Measurements from ENCODE around the gene FAIM2. TPM values are rescaled to one million over a fixed set of nuclear protein-coding genes. Genes with fewer than 3 reads are reported as not detected.

FAIM2 gene
- total RNA-seq, 1 donor = not detected

DNA sequence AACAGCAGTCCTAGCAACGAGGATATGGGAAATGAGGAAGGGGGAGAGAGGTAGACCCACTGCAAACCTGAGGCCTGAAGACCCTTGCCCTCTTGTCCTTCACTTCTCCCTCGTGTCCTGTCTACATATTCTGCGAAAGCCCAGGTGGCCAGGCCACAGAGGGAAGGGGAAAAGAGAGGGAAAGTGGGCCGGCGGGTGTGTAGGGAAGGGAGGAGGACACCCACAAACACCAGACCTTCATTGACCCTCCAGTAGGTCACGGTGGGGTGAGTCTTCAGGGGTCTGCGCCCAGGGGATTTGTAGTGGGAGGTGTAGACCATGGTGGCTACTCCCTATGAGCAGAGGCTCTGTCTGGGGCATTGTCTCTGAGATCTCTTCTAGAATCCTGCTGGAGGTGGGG, 3.8 kb downstream of the FAIM2 start:
- H3K9me3 ChIP-seq (ENCODE audit: low read depth, low read length) = no peaks in the 10 kb centered on the region
- H3K4me3 ChIP-seq (ENCODE audit: low read length) = no peak overlapping the region
- peaks cover 3% of the 10 kb centered on the region for H3K4me1 ChIP-seq (ENCODE audit: insufficient read depth, low read length)
- peaks cover 13% of the 10 kb centered on the region for H3K27me3 ChIP-seq (ENCODE audit: insufficient read depth, low read length)

DNA sequence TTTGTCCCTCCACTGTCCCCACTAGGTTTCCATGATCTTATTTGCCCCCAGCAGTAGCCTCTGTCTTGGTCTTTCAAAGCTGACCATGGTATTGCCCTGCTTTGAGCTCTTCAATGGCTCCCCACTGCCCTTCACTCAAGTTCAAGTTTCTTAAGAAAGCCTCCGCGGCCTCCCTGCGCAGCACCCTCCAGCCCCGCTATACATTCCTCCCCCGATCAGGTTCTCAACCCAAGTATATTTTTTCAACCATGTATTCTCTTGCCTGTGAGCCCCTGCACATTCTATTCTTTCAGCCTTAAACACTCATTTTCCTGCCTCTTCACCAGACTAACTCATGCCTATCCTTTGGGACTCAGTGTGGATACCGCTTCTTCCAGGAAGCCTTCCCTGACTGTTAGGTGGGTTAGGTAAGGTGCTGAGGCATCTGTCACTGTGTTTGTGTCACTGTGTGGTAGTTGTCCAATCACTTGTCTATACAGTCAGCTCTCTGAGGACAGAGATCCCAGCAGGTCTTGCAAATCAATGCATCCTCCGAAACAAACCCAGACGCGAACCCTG, 4.3 kb downstream of the FAIM2 start:
- peaks cover 3% of the 10 kb centered on the region for H3K4me1 ChIP-seq (ENCODE audit: insufficient read depth, low read length)
- H3K9me3 ChIP-seq (ENCODE audit: low read depth, low read length) = no peaks in the 10 kb centered on the region
- H3K27me3 ChIP-seq (ENCODE audit: insufficient read depth, low read length) = peaks cover 8% of the 10 kb centered on the region
- no peak overlapping the region for H3K4me3 ChIP-seq (ENCODE audit: low read length)

DNA sequence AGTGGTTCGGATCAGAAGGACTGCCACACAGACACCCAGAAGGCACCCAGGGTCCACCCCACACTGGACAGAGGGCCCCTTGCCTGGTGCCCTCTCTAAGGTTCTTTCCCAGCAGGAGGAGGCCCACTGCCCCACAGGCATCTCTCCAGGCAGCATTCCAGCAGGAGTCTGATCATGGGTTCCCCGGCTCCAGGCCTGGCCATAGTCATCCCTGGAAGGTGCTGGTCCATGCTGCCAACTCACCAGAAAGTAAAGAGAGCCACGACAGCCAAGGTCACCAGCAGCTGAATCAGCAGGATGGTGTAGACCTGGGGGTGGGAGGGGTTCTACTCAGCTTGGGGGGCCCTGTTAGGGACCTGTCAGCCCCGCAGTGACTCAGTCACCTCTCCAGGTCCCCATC, 6.4 kb downstream of the FAIM2 start:
- H3K9me3 ChIP-seq (ENCODE audit: low read depth, low read length) = no peaks in the 10 kb centered on the region
- H3K4me3 ChIP-seq (ENCODE audit: low read length) = no peak overlapping the region
- H3K4me1 ChIP-seq (ENCODE audit: insufficient read depth, low read length) = no peaks in the 10 kb centered on the region
- H3K27me3 ChIP-seq (ENCODE audit: insufficient read depth, low read length) = no peaks in the 10 kb centered on the region

DNA sequence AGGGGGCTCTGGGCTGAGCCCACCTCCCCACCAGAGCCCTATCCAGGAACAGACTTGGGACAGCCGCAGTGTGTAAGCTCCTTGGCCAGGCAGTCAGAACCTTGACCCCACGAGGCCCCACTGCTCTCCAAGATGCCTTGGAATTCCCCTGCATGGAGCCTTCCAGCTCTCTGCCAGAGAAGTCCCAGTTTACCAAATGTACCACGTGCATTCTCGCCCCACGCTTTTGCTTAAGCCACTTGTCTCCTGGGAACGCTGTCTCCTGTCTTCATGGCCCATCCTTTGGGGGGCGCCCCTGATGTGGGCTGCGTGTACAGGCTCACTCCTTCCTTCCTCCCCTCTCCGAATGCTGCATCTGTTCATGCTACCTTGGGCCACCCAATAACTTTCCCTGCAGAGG, 7.9 kb downstream of the FAIM2 start:
- no peaks in the 10 kb centered on the region for H3K4me1 ChIP-seq (ENCODE audit: insufficient read depth, low read length)
- no peaks in the 10 kb centered on the region for H3K9me3 ChIP-seq (ENCODE audit: low read depth, low read length)
- H3K4me3 ChIP-seq (ENCODE audit: low read length) = no peak overlapping the region
- no peaks in the 10 kb centered on the region for H3K27me3 ChIP-seq (ENCODE audit: insufficient read depth, low read length)

DNA sequence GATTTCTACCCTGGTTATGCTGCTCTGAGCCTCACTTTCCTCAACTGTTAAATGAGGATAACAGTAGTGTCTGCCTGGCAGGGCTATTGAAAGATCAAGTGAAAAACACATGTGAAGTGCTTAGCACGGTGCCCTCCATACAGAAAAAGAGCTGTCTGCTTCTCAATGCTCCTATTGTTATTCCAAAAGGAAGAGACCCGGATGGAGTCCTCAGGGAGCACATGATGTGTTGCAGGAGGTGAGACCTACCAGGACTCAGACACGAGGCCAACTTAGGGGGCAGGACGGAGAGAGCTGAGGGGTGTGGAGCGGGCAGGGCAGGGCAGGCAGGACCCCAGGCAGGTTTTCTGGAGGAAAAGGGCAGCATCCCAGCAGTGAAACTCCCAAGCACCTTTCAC, 8.9 kb downstream of the FAIM2 start:
- H3K4me3 ChIP-seq (ENCODE audit: low read length) = no peak overlapping the region
- H3K27me3 ChIP-seq (ENCODE audit: insufficient read depth, low read length) = no peaks in the 10 kb centered on the region
- no peaks in the 10 kb centered on the region for H3K9me3 ChIP-seq (ENCODE audit: low read depth, low read length)
- no peaks in the 10 kb centered on the region for H3K4me1 ChIP-seq (ENCODE audit: insufficient read depth, low read length)

DNA sequence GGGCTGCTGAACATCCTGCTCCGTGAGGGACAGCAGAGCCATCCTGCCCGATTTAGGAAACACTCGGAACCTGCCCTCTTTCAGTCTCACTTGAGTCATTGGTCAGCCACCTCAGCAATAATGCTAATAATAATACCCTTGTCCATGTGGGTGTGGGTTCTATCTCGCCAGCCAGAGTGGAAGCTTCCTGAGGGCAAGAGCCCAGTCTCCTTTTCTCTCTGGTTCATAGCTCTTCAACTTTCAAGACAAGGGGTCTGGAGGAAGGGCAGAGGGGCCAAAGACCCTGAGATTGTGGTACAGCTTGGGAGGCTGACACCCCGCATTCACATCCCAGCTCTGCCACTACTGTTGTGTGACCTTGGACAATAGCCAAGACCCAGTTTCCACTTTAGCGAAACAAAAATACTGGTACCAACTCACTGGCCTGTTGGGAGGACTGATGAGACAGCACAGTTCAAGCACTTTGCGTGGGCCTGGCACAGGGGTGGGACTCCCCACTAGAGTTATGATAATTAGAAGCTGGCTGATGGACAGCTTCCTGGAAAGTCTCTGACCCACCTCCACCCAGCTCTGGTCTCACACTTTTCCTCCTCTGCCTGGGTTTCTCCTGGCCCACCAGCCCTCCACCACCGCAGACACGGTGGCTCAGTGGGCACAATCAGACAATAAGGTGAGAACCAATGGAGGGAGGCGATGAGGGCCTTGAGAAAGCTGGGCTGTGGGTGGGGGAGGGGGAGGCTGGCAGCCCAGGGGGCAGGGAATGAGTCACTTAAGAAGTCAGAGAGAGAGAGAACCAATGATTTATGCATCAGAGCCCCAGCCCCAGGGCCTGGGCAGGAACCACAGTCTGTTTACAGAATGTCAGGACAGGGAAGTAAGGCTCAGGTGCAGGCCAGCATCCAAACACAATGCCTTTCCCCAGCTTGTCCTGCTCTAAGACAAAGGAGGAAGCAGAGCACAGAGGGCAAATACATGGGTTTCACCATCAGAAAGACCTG, 9.6 kb downstream of the FAIM2 start:
- Histone ChIP-seq H3K27me3 (ENCODE audit: insufficient read depth, low read length) (no peaks in the 10 kb centered on the region), H3K4me1 (ENCODE audit: insufficient read depth, low read length) (no peaks in the 10 kb centered on the region), H3K4me3 (ENCODE audit: low read length) (no peak overlapping the region), H3K9me3 (ENCODE audit: low read depth, low read length) (no peaks in the 10 kb centered on the region)

DNA sequence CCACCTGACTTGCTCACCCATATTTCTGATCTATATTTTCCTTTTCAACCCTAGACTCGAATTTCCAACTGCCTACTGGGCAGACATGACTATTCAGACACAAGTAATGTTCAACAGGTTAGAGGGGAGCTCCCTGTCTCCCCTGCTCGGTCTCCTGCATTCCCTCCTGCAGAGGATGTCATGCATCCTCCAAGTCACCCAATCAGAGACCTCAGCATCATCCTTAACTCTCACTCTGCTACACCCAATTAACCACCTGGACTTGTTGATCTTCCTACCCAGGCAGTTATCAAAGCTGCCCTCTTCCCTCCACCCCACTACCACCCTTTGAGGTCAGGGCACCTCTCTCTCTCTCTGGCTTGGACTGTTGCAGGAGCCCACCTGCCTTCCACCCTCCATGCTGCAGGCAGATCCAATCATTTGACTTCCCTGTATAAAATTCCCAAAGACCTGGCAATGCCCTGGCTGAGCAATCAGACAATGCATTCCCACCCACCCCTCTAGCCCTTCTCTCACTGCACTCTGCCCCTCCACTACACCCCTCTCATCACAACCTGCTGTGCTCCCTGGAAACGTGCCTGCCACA, 10.9 kb downstream of the FAIM2 start:
- Histone ChIP-seq H3K4me3 (ENCODE audit: low read length) (no peak overlapping the region), H3K27me3 (ENCODE audit: insufficient read depth, low read length) (no peaks in the 10 kb centered on the region), H3K4me1 (ENCODE audit: insufficient read depth, low read length) (no peaks in the 10 kb centered on the region), H3K9me3 (ENCODE audit: low read depth, low read length) (no peaks in the 10 kb centered on the region)

DNA sequence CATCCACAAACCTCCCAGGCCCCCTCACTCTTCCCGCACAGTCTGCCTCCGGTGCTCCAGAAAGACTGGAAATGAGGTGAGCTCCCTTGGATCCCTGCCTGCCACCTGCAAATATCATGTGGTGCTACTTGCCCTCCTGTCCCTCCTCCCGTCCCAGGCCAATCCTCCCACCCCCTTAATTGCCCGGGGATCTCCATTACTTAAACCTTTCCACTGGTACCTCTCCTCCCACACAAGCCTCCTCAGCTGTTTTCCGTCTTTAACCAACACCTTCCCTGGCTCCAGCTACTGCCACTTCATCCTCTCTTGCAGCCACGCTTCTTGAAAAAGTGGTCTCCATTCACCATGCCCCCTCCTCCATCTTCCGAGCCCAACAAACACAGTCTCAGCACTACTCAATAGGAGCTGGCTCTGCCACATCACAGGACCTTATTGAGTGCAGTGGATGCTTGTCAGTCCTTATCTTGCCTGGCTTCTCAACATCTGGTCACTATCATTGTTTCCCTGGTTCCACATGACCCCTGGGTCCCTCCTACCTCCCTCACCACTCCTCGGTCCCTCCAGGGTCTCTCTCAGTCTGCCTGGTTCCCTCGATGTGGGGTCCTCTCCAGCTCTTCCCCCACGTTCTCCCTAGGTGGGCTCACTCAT, 11.5 kb downstream of the FAIM2 start:
- no peaks in the 10 kb centered on the region for H3K9me3 ChIP-seq (ENCODE audit: low read depth, low read length)
- H3K4me1 ChIP-seq (ENCODE audit: insufficient read depth, low read length) = no peaks in the 10 kb centered on the region

DNA sequence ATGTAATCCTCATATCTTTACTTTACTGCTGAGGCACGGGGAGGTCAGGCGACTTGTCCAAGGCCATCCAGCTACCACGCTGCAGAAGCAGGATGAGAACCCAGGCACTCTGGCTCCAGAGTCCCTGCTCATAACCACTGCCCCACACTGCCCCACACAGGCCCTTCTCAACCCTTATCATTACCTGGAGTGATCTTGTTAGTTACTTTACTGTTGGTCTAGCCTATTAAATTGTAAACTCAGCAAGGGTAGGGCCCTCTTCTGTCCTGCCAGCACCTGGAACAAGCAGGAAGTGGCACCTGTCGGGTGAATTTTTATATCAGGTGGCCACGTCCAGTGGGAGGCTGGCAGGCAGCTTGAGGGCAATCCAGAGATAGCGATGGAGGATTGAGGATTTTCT, 12.2 kb downstream of the FAIM2 start:
- no peaks in the 10 kb centered on the region for H3K27me3 ChIP-seq (ENCODE audit: insufficient read depth, low read length)
- no peak overlapping the region for H3K4me3 ChIP-seq (ENCODE audit: low read length)
- H3K9me3 ChIP-seq (ENCODE audit: low read depth, low read length) = no peaks in the 10 kb centered on the region
- no peaks in the 10 kb centered on the region for H3K4me1 ChIP-seq (ENCODE audit: insufficient read depth, low read length)

More for the DNA sequence above, 11.5 kb downstream of the FAIM2 start:
- no peaks in the 10 kb centered on the region for H3K27me3 ChIP-seq (ENCODE audit: insufficient read depth, low read length)
- H3K4me3 ChIP-seq (ENCODE audit: low read length) = no peak overlapping the region

DNA sequence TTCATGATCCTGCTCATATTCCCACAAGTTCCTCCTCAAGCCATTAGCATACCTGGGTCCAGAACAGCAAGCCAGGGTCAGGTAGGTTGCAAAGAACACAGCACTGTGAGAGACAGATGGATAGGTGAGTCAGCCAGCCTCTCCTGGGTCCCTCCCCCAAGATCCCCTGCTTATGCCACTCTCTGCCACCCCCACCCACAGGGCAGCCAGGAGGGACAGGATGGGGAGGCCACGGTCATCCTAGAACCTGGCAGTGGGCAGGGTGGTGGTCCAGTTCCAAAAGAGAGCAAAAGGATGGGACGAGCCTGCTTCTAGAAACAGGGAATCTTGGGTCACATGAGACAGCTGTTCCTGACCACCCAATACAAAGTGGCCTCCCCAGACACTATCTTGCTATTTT, 12.7 kb downstream of the FAIM2 start:
- Histone ChIP-seq H3K9me3 (ENCODE audit: low read depth, low read length) (no peaks in the 10 kb centered on the region), H3K4me1 (ENCODE audit: insufficient read depth, low read length) (no peaks in the 10 kb centered on the region), H3K27me3 (ENCODE audit: insufficient read depth, low read length) (no peaks in the 10 kb centered on the region), H3K4me3 (ENCODE audit: low read length) (no peak overlapping the region)

DNA sequence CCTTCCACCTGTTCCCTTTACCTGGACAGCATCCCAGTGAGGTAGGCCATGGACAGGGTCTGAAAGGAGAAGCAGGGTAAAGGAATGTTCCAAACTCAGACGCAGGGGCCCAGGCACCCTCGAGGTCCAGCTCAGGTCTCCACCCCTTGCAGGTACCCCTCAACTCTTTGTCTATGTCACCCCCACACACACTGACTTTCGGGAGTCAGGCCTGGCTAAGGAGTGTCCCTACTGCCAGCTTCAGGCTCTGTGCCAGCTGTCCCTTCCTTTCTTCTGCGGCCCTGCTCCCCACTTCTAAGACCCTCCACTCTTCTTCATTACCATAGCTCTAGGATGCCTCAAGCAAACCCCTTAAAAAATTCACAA, 13.6 kb downstream of the FAIM2 start:
- Histone ChIP-seq H3K4me3 (ENCODE audit: low read length) (no peak overlapping the region), H3K27me3 (ENCODE audit: insufficient read depth, low read length) (no peaks in the 10 kb centered on the region), H3K9me3 (ENCODE audit: low read depth, low read length) (no peaks in the 10 kb centered on the region), H3K4me1 (ENCODE audit: insufficient read depth, low read length) (no peaks in the 10 kb centered on the region)

DNA sequence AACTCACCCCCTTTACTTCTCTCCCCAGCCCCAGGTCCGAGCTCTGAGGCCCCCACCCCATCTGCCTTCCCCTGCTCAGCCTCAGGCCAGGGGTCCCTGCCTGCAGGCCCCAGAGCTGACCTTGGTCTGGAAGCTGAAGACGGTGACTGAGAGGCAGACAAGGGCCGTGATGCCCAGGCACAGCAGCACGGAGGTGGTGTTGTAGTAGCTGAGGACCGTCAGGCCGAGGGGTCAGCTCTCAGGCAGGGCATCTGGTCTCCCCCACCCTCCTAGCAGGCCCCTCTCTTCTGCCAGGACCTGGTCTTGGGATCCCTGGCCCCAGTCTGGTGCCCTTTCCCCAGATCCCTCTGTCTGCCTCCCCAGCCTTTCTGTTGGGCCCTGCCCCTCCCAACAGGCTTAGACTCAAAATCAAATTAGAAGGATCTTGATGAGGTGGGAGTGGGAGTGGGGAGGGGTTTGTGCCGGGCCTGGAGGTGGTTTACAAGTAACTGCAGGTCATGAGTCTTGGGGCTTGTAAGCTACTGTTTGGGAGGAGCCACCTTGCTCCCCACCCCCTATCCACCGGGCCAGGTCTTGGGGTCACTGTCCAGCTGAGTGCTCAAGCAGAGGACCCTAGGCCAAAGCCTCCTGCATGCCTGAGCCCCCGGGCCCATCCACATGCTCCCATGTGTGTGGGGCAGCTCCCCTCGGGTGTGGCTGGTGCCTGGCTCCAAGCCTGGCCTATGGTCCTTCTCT, 14.2 kb downstream of the FAIM2 start:
- H3K4me3 ChIP-seq (ENCODE audit: low read length) = no peak overlapping the region
- no peaks in the 10 kb centered on the region for H3K4me1 ChIP-seq (ENCODE audit: insufficient read depth, low read length)
- H3K9me3 ChIP-seq (ENCODE audit: low read depth, low read length) = no peaks in the 10 kb centered on the region
- no peaks in the 10 kb centered on the region for H3K27me3 ChIP-seq (ENCODE audit: insufficient read depth, low read length)

DNA sequence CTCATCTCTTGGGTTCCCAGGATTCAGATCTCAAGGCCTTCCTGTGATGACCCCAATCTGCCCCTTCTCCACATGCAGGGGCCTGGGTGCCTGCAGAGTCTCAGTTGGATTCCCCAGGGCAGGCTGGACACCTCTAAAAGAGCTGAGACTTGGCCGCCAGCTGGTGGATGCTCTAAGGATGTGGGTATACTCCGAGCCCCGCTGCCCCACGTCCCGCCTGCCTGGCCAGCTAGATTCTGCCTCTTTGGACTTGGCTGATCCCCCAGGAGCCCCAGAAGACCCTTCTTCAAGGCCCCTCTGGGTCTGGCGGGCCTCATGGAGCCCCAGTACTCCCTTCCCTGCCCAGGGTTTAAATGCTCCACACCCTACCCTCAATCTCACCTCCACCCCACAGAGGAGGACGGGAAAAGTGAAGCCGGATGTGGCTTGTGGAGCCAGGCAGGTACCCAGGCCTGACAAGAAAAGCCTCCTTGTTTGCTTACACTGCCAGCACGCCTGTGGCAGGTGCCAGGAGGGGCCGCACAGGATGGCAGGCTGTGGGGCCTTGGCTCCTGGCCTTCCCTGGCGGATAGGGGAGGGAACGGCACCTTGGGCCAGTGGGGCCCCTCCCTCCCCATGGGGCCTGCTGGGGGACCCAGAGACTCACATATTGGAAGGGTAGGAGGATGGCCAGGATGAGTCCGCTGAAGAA, 15.1 kb downstream of the FAIM2 start:
- H3K4me3 ChIP-seq (ENCODE audit: low read length) = no peak overlapping the region
- H3K4me1 ChIP-seq (ENCODE audit: insufficient read depth, low read length) = no peaks in the 10 kb centered on the region
- H3K9me3 ChIP-seq (ENCODE audit: low read depth, low read length) = no peaks in the 10 kb centered on the region
- H3K27me3 ChIP-seq (ENCODE audit: insufficient read depth, low read length) = no peaks in the 10 kb centered on the region
